ENCODE data around the gene NISCH. TPM values are rescaled to one million over a fixed set of nuclear protein-coding genes. Genes with fewer than 3 reads are reported as not detected.

NISCH gene
- total and polyA plus RNA-seq, 2 of the 8 experiments (the other 6 are each of a cell fraction or from before 2014, with no cell fraction given): 71.2 to 71.9 TPM

DNA sequence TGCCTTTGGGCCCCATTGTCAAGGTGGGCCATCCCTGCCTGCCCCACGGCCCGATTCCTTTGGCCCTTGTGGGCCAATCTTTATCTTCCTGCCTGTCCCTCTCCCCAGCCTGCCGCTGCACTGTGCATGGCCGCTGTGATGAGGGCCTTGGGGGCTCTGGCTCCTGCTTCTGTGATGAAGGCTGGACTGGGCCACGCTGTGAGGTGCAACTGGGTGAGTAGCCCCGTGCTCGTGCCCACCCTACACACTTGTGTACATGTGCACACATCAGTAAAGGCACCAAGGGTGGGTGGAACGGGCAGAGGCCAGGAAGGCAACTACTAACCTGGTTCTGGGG, 66.1 kb downstream of the NISCH start (continued):
- TF ChIP-seq CHD7 (IDR thresholded peaks at IDR 0.05; ENCODE audit: insufficient replicate concordance, low read length): no peak
- TF ChIP-seq RNF2 (IDR thresholded peaks at IDR 0.05; ENCODE audit: borderline replicate concordance, low read depth, low read length, missing control alignments, poor library complexity, severe bottlenecking): no peak
- TF ChIP-seq, protein P1, sequence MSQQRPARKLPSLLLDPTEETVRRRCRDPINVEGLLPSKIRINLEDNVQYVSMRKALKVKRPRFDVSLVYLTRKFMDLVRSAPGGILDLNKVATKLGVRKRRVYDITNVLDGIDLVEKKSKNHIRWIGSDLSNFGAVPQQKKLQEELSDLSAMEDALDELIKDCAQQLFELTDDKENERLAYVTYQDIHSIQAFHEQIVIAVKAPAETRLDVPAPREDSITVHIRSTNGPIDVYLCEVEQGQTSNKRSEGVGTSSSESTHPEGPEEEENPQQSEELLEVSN (IDR thresholded peaks at IDR 0.05): no peak
- TF ChIP-seq GTF2F1 (IDR thresholded peaks at IDR 0.05; ENCODE audit: borderline replicate concordance, low read depth, low read length): no peak
- no peak for TF ChIP-seq SRF (IDR thresholded peaks at IDR 0.05; ENCODE audit: low read depth, low read length)
- TF ChIP-seq BACH1 (IDR thresholded peaks at IDR 0.05; ENCODE audit: low read length): no peak
- TF ChIP-seq RBBP5 (IDR thresholded peaks at IDR 0.05; ENCODE audit: borderline replicate concordance, low read depth, low read length): no peak
- TF ChIP-seq SIN3A (conservative IDR thresholded peaks at IDR 0.05 in 1 of 2, IDR thresholded peaks at IDR 0.05 in 1 of 2; ENCODE audit: low read depth in 1 of 2, low read length in 2 of 2): no peak
- no peak for TF ChIP-seq SUZ12 (IDR thresholded peaks at IDR 0.05; ENCODE audit: low read length)
- no peak for TF ChIP-seq CTBP2 (IDR thresholded peaks at IDR 0.05; ENCODE audit: borderline replicate concordance, insufficient read depth, insufficient read length, low read length)
- TF ChIP-seq MAFK (IDR thresholded peaks at IDR 0.05; ENCODE audit: low read depth, low read length): no peak

All from H1 (cell line).